ENCODE measurements around the gene RCAN3. TPM values are rescaled to one million over a fixed set of nuclear protein-coding genes. Genes with fewer than 3 reads are reported as not detected.

RCAN3 gene
- total and polyA plus RNA-seq, 8 donors, result 2.9 to 52.0 (median 8.7) TPM

Other genes with a start within 250 kb of the RCAN3 start
- gene GRHL3, start 183.5 kb upstream of the RCAN3 start, total RNA-seq, result under 1 TPM in 1 of 5 donors, not detected in 4; 0.73 TPM
- gene GRHL3, start 183.5 kb upstream of the RCAN3 start, polyA plus RNA-seq, result 10 to 100 TPM in 1 of 3 donors, under 1 TPM in 2; 0.19 to 13.9 (median 0.61) TPM
- 10 to 100 TPM in 1 of 5 donors, 1 to 10 TPM in 2, under 1 TPM in 1, not detected in 1; 0.45 to 51.0 (median 6.6) TPM for gene STPG1, start 89.1 kb upstream of the RCAN3 start, total RNA-seq
- 1 to 10 TPM; 3.2 to 5.2 (median 3.7) TPM for gene STPG1, start 89.1 kb upstream of the RCAN3 start, polyA plus RNA-seq
- gene NIPAL3, start 87.0 kb upstream of the RCAN3 start, total RNA-seq, result 100 to 1,000 TPM in 1 of 5 donors, 10 to 100 TPM in 3, 1 to 10 TPM in 1; 3.5 to 122 (median 33.0) TPM
- gene NIPAL3, start 87.0 kb upstream of the RCAN3 start, polyA plus RNA-seq, result 1 to 10 TPM; 3.2 to 7.5 (median 7.1) TPM
- gene NCMAP, start 53.3 kb downstream of the RCAN3 start, total RNA-seq, result 1 to 10 TPM in 3 of 5 donors, under 1 TPM in 2; 0.29 to 9.3 (median 3.9) TPM
- 1 to 10 TPM; 2.4 to 5.0 (median 4.3) TPM for gene NCMAP, start 53.3 kb downstream of the RCAN3 start, polyA plus RNA-seq
- gene SRRM1, start 140.5 kb downstream of the RCAN3 start, total RNA-seq, result 100 to 1,000 TPM; 103 to 149 (median 142) TPM
- 10 to 100 TPM; 21.2 to 31.2 (median 28.6) TPM for gene SRRM1, start 140.5 kb downstream of the RCAN3 start, polyA plus RNA-seq
- gene CLIC4, start 242.6 kb downstream of the RCAN3 start, total RNA-seq, result 100 to 1,000 TPM in 4 of 5 donors, 10 to 100 TPM in 1; 60.0 to 372 (median 258) TPM
- 10 to 100 TPM; 53.5 to 62.4 (median 56.2) TPM for gene CLIC4, start 242.6 kb downstream of the RCAN3 start, polyA plus RNA-seq